Nephron progenitor cell (in vitro differentiated cells): ENCODE results near the gene CD2.

Experiments used
- DNase-seq: peaks from one replicate; pipeline ENCODE4 v3.0.0; 2021
- H3K27ac Mint-ChIP-seq: 2 replicates; pipeline ENCODE4 v1.8.0; 2021; ENCODE audit warnings: mild to moderate bottlenecking, moderate library complexity, mixed read lengths
- H3K27me3 Mint-ChIP-seq: 2 replicates; pipeline ENCODE4 v1.8.0; 2021; ENCODE audit warnings: mild to moderate bottlenecking, low read depth, mixed read lengths; ENCODE audit not compliant: poor library complexity
- H3K36me3 Mint-ChIP-seq: 2 replicates; pipeline ENCODE4 v1.8.0; 2021; ENCODE audit warnings: low read depth, mixed read lengths
- H3K4me1 Mint-ChIP-seq: 2 replicates; pipeline ENCODE4 v1.8.0; 2021; ENCODE audit warnings: mixed read lengths
- H3K4me3 Mint-ChIP-seq: 2 replicates; pipeline ENCODE4 v1.8.0; 2021; ENCODE audit warnings: mild to moderate bottlenecking, moderate library complexity, mixed read lengths
- H3K9me3 Mint-ChIP-seq: 2 replicates; pipeline ENCODE4 v1.8.0; 2021; ENCODE audit warnings: mild to moderate bottlenecking, moderate library complexity, mixed read lengths
- TF ChIP-seq, protein P1 (sequence below): fragments of 200-600 bp; sonication (generic); IDR thresholded peaks from 2 replicates; pipeline ENCODE4 v1.5.0; 2021; ENCODE audit warnings: antibody characterized with exemption

Gene CD2

GRCh38 chr1:116717318-116717717 lies 36.9 kb upstream of the CD2 start:
- Mint-ChIP-seq H3K36me3 (no peaks in the 10 kb centered on the region), H3K9me3 (peaks cover 29% of the 10 kb centered on the region), H3K4me1 (peaks cover 25% of the 10 kb centered on the region), H3K27ac (no peak overlapping the region), H3K27me3 (no peaks in the 10 kb centered on the region), H3K4me3 (no peak overlapping the region)
- DNase-seq, result no peak
- TF ChIP-seq, protein P1, sequence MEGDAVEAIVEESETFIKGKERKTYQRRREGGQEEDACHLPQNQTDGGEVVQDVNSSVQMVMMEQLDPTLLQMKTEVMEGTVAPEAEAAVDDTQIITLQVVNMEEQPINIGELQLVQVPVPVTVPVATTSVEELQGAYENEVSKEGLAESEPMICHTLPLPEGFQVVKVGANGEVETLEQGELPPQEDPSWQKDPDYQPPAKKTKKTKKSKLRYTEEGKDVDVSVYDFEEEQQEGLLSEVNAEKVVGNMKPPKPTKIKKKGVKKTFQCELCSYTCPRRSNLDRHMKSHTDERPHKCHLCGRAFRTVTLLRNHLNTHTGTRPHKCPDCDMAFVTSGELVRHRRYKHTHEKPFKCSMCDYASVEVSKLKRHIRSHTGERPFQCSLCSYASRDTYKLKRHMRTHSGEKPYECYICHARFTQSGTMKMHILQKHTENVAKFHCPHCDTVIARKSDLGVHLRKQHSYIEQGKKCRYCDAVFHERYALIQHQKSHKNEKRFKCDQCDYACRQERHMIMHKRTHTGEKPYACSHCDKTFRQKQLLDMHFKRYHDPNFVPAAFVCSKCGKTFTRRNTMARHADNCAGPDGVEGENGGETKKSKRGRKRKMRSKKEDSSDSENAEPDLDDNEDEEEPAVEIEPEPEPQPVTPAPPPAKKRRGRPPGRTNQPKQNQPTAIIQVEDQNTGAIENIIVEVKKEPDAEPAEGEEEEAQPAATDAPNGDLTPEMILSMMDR, result no peak

- no peaks in the 10 kb centered on the region for H3K36me3 Mint-ChIP-seq
- H3K4me1 Mint-ChIP-seq, result peaks cover 13% of the 10 kb centered on the region
- H3K27ac Mint-ChIP-seq, result no peak overlapping the region
- H3K27me3 Mint-ChIP-seq, result no peaks in the 10 kb centered on the region
- H3K9me3 Mint-ChIP-seq, result peaks cover 27% of the 10 kb centered on the region
- no peak overlapping the region for H3K4me3 Mint-ChIP-seq
- no peak for DNase-seq
- TF ChIP-seq, protein P1, result no peak
Observed at GRCh38 chr1:116720364-116721038, 33.7 kb upstream of the CD2 start.

- Mint-ChIP-seq H3K9me3 (peaks cover 21% of the 10 kb centered on the region), H3K27ac (no peak overlapping the region), H3K4me1 (peaks cover 13% of the 10 kb centered on the region), H3K36me3 (no peaks in the 10 kb centered on the region), H3K4me3 (no peak overlapping the region), H3K27me3 (no peaks in the 10 kb centered on the region)
- no peak for DNase-seq
- TF ChIP-seq, protein P1, result no peak
Observed at GRCh38 chr1:116721039-116721405, 33.2 kb upstream of the CD2 start.

DNA sequence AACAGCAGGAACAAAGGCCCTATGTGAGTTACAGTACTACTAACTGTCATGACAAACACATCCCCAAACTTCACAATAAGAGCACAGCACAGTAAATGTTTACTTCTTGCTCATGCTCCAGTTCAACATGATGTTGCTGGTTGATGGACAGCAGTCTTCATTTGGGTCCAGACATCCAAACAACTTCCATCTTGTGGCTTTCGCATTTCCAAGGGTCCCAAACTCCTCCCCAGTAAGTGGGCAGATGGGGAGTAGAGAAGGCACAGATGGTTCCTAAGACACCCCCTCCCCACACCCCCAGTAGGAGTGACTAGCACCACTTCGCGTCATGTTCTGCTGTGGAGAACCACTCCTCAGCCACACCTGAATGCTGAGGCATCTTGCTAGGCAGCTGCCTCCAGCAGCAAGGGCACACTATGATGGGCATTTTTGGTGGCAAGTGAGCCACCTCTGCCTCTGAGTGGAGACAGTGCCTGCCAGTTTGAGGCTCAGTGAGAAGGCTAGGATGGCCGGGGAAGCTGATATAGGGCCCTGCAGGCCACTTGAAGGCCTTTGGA lies 32.7 kb upstream of the CD2 start:
- TF ChIP-seq, protein P1, result no peak
- H3K4me3 Mint-ChIP-seq, result no peak overlapping the region
- DNase-seq, result no peak
- no peak overlapping the region for H3K27ac Mint-ChIP-seq
- peaks cover 17% of the 10 kb centered on the region for H3K9me3 Mint-ChIP-seq
- H3K4me1 Mint-ChIP-seq, result peaks cover 13% of the 10 kb centered on the region
- H3K27me3 Mint-ChIP-seq, result no peaks in the 10 kb centered on the region
- no peaks in the 10 kb centered on the region for H3K36me3 Mint-ChIP-seq

- TF ChIP-seq, protein P1, result no peak
- peaks cover 12% of the 10 kb centered on the region for H3K9me3 Mint-ChIP-seq
- H3K4me1 Mint-ChIP-seq, result peaks cover 18% of the 10 kb centered on the region
- no peak overlapping the region for H3K4me3 Mint-ChIP-seq
- no peak overlapping the region for H3K27ac Mint-ChIP-seq
- no peaks in the 10 kb centered on the region for H3K36me3 Mint-ChIP-seq
- no peak for DNase-seq
- no peaks in the 10 kb centered on the region for H3K27me3 Mint-ChIP-seq
Observed at GRCh38 chr1:116722016-116722838, 32.0 kb upstream of the CD2 start.
